Neural progenitor cell (in vitro differentiated cells): Measurements from ENCODE around the gene OSTF1.

Experiments used
- EZH2 ChIP-seq: fragments of 200-600 bp; sonication (generic); IDR thresholded peaks from 2 replicates; pipeline ENCODE4 v1.6.1; 2017; ENCODE audit warnings: antibody characterized with exemption, mild to moderate bottlenecking, moderate library complexity
- TF ChIP-seq, protein P1 (sequence below): fragments of 200-600 bp; sonication (generic); IDR thresholded peaks from 2 replicates; pipeline ENCODE4 v1.5.1; 2017; ENCODE audit warnings: antibody characterized with exemption, mild to moderate bottlenecking

DNA sequence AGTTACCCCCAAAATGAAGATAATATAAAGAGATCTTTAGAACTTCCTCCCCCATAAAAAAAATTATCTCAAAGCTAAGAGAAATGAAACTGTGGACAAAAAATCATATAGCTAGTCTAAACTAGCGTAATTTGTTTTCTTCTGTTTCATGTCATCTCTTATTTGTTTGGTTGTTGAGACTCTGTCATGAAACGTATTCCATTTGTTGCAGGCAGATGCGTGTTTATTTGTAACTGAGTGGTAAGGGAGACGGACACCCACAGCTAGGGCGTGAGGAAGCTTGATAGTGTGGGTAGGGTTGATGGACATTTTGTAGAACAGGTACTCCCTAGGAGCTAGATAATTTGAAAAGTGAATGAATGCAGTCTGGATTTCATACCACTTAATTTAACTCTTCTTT lies 41.9 kb downstream of the OSTF1 start:
- TF ChIP-seq, protein P1, sequence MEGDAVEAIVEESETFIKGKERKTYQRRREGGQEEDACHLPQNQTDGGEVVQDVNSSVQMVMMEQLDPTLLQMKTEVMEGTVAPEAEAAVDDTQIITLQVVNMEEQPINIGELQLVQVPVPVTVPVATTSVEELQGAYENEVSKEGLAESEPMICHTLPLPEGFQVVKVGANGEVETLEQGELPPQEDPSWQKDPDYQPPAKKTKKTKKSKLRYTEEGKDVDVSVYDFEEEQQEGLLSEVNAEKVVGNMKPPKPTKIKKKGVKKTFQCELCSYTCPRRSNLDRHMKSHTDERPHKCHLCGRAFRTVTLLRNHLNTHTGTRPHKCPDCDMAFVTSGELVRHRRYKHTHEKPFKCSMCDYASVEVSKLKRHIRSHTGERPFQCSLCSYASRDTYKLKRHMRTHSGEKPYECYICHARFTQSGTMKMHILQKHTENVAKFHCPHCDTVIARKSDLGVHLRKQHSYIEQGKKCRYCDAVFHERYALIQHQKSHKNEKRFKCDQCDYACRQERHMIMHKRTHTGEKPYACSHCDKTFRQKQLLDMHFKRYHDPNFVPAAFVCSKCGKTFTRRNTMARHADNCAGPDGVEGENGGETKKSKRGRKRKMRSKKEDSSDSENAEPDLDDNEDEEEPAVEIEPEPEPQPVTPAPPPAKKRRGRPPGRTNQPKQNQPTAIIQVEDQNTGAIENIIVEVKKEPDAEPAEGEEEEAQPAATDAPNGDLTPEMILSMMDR = no peak
- TF ChIP-seq EZH2 = no peak
